ENCODE results near the gene TNIK. TPM values are rescaled to one million over a fixed set of nuclear protein-coding genes. Genes with fewer than 3 reads are reported as not detected.

Gene TNIK
- total and polyA plus RNA-seq, 2 experiments from 2014 or later: 14.6 to 34.3 TPM

DNA sequence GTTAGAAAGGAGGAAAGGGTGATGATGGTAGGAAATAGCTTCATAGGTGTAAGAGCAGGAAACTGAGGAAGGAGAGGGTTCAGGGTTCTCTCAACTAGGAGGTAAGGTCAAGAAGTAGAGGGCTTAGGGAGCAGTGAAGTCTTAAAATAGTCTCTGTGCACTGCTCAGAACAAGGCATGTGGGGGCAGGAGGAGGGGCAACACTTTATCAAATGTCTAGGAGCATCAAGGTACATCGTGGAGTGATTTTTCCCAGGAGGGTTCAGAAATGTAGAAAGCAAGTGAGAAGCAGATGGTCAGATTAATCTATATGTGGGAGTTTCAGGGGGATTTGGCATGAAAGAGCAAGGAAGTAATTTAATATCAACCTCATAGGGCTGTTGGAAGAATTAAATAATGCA lies 58.8 kb downstream of the TNIK start (continued):
- TF ChIP-seq, protein P1, sequence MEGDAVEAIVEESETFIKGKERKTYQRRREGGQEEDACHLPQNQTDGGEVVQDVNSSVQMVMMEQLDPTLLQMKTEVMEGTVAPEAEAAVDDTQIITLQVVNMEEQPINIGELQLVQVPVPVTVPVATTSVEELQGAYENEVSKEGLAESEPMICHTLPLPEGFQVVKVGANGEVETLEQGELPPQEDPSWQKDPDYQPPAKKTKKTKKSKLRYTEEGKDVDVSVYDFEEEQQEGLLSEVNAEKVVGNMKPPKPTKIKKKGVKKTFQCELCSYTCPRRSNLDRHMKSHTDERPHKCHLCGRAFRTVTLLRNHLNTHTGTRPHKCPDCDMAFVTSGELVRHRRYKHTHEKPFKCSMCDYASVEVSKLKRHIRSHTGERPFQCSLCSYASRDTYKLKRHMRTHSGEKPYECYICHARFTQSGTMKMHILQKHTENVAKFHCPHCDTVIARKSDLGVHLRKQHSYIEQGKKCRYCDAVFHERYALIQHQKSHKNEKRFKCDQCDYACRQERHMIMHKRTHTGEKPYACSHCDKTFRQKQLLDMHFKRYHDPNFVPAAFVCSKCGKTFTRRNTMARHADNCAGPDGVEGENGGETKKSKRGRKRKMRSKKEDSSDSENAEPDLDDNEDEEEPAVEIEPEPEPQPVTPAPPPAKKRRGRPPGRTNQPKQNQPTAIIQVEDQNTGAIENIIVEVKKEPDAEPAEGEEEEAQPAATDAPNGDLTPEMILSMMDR (conservative IDR thresholded peaks at IDR 0.05; ENCODE audit: low read depth in 2 of 2): no peak
- no peak for TF ChIP-seq JUNB (IDR thresholded peaks at IDR 0.05; ENCODE audit: unreplicated experiment)
- no peak for TF ChIP-seq NANOG (IDR thresholded peaks at IDR 0.05; ENCODE audit: borderline replicate concordance)
- TF ChIP-seq, protein P2, sequence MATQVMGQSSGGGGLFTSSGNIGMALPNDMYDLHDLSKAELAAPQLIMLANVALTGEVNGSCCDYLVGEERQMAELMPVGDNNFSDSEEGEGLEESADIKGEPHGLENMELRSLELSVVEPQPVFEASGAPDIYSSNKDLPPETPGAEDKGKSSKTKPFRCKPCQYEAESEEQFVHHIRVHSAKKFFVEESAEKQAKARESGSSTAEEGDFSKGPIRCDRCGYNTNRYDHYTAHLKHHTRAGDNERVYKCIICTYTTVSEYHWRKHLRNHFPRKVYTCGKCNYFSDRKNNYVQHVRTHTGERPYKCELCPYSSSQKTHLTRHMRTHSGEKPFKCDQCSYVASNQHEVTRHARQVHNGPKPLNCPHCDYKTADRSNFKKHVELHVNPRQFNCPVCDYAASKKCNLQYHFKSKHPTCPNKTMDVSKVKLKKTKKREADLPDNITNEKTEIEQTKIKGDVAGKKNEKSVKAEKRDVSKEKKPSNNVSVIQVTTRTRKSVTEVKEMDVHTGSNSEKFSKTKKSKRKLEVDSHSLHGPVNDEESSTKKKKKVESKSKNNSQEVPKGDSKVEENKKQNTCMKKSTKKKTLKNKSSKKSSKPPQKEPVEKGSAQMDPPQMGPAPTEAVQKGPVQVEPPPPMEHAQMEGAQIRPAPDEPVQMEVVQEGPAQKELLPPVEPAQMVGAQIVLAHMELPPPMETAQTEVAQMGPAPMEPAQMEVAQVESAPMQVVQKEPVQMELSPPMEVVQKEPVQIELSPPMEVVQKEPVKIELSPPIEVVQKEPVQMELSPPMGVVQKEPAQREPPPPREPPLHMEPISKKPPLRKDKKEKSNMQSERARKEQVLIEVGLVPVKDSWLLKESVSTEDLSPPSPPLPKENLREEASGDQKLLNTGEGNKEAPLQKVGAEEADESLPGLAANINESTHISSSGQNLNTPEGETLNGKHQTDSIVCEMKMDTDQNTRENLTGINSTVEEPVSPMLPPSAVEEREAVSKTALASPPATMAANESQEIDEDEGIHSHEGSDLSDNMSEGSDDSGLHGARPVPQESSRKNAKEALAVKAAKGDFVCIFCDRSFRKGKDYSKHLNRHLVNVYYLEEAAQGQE (IDR thresholded peaks at IDR 0.05; ENCODE audit: unreplicated experiment): no peak
- no peak for TF ChIP-seq POLR2AphosphoS5 (IDR thresholded peaks at IDR 0.05; ENCODE audit: low read depth)
- TF ChIP-seq CREB1 (CRISPR knock-in tag; IDR thresholded peaks at IDR 0.05; ENCODE audit: low read depth): no peak

DNA sequence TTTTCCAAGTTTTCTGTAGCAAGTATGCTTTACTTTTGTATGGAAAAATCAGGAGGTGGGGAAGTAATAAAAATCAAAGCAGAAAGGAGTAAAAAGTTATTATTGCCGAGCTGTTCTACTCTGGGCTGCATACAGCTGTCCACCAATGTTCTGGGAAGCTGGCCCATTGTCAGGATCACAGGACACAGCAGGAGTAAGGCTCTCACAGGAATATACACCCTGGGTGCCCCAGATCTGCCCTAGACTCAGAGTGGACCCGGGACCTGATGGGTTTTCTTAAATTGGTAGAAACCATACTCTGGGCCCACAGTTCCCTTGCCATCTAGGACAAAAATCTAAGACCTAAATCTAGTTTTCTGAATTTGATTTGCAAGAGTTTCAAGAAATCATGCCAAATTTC lies 60.4 kb downstream of the TNIK start:
- H3K9me2 ChIP-seq (ENCODE audit: insufficient read depth): no peaks in the 10 kb centered on the region
- no peaks in the 10 kb centered on the region for H4K20me1 ChIP-seq (replicated peaks; ENCODE audit: insufficient read depth)
- peaks cover 96% of the 10 kb centered on the region for H3K79me2 ChIP-seq (replicated peaks; ENCODE audit: insufficient read depth)
- Mint-ChIP-seq H3K9me3 (no peaks in the 10 kb centered on the region), H3K36me3 (ENCODE audit: low read depth) (peaks cover 4% of the 10 kb centered on the region; the same call in 1 of the 3 replicates), H3K27me3 (ENCODE audit: insufficient read depth, low read depth, poor library complexity) (no peaks in the 10 kb centered on the region), H3K27ac (no peak overlapping the region), H3K4me3 (no peak overlapping the region), H3K4me1 (peaks cover 39% of the 10 kb centered on the region)
- peaks cover 6% of the 10 kb centered on the region; the same call in 1 of the 2 replicates for H3K4me1 ChIP-seq (ENCODE audit: insufficient read depth)
- no peak overlapping the region for H2AFZ ChIP-seq
- ATAC-seq: peak; percentile 27; the same call in 1 of the 3 replicates
- no peak for DNase-seq (ENCODE audit: low spot score)
- TF ChIP-seq JUNB (IDR thresholded peaks at IDR 0.05; ENCODE audit: unreplicated experiment) (no peak), NANOG (IDR thresholded peaks at IDR 0.05; ENCODE audit: borderline replicate concordance) (no peak), EZH2phosphoT487 (IDR thresholded peaks at IDR 0.05; ENCODE audit: unreplicated experiment) (no peak), ZNF114 (CRISPR knock-in tag; IDR thresholded peaks at IDR 0.05) (no peak)
- no peaks in the 10 kb centered on the region for H3F3A ChIP-seq (replicated peaks; ENCODE audit: low read depth)
- H3K4me3 ChIP-seq: no peak overlapping the region
- no peaks in the 10 kb centered on the region for H3K27me3 ChIP-seq (ENCODE audit: insufficient read depth)
- no peak overlapping the region for H3K4me2 ChIP-seq
- H3K36me3 ChIP-seq (ENCODE audit: insufficient read depth): no peaks in the 10 kb centered on the region
- no peak overlapping the region for H3K27ac ChIP-seq (ENCODE audit: low read depth)

DNA sequence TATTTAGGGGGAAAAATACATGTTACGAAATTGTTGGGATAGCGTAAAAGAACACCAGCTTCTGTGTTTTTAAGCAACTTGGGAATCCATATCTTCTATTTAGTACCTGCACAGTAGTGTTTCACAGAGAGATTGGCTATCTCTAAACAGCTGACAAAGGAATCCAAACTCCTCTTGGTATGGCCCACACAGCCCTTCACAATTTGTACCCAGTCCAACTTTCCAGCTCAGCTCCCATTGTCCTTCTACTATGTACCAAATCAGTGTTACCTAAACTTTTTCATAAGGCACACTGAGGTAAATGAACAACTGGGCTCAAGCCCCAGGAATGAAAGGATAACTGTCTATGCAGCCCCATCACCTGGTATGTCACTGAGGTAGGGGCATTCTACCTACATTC lies 61.9 kb downstream of the TNIK start:
- H2AFZ ChIP-seq: no peak overlapping the region
- Mint-ChIP-seq H3K4me3 (no peak overlapping the region), H3K27ac (no peak overlapping the region), H3K36me3 (ENCODE audit: low read depth) (peaks cover 4% of the 10 kb centered on the region; the same call in 1 of the 3 replicates), H3K9me3 (no peaks in the 10 kb centered on the region), H3K27me3 (ENCODE audit: insufficient read depth, low read depth, poor library complexity) (no peaks in the 10 kb centered on the region), H3K4me1 (peaks cover 48% of the 10 kb centered on the region)
- DNase-seq (ENCODE audit: low spot score) (no peak), ATAC-seq (no peak)
- H4K20me1 ChIP-seq (replicated peaks; ENCODE audit: insufficient read depth): no peaks in the 10 kb centered on the region
- H3K4me2 ChIP-seq: no peak overlapping the region
- no peak overlapping the region for H3K4me3 ChIP-seq
- TF ChIP-seq ZNF114 (CRISPR knock-in tag; IDR thresholded peaks at IDR 0.05): no peak
- H3F3A ChIP-seq (replicated peaks; ENCODE audit: low read depth): no peaks in the 10 kb centered on the region
- no peak overlapping the region for H3K27ac ChIP-seq (ENCODE audit: low read depth)
- no peaks in the 10 kb centered on the region for H3K36me3 ChIP-seq (ENCODE audit: insufficient read depth)
- H3K4me1 ChIP-seq (ENCODE audit: insufficient read depth): peaks cover 18% of the 10 kb centered on the region
- no peaks in the 10 kb centered on the region for H3K27me3 ChIP-seq (ENCODE audit: insufficient read depth)
- H3K79me2 ChIP-seq (replicated peaks; ENCODE audit: insufficient read depth): peaks cover 92% of the 10 kb centered on the region
- no peaks in the 10 kb centered on the region for H3K9me2 ChIP-seq (ENCODE audit: insufficient read depth)
